NK-92 treated with Interleukin-12 subunit alpha and Interleukin-12 subunit beta, amount 100 ng/mL, for 24 hours (cell line): ENCODE measurements around the gene HOMER2.
"Not testable (repeated sequence)": the region's sequence is repeated elsewhere in the genome, so short reads cannot be mapped to it uniquely, and the experiment has no call there.

ENCODE experiments used
- DNase-seq: peaks from one replicate; lab custom pipeline; 2025; lab: John Stamatoyannopoulos, UW

The HOMER2 gene

GRCh38 chr15:82952158-82953081 lies at the start of gene HOMER2:
HOMER2 (minus strand) TSS chr15:82952720; CDS start chr15:82952535, 185 bp downstream.
- no peak for DNase-seq

DNA sequence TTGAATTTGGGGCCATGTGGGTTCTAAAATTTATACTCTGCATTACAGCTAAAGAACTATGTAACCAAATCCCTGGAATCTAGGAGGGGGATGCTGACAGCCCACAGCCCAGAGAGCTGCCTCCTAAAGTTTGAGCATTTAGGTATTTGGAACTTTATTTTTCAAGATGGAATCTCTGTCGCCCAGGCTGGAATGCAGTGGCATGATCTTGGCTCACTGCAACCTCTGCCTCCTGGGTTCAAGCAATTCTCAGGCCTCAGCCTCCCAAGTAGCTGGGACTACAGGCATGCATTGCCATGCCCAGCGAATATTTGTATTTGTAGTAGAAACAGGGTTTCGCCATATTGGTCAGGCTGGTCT lies 48.1 kb upstream of the HOMER2 start:
- DNase-seq: not testable (repeated sequence)

DNA sequence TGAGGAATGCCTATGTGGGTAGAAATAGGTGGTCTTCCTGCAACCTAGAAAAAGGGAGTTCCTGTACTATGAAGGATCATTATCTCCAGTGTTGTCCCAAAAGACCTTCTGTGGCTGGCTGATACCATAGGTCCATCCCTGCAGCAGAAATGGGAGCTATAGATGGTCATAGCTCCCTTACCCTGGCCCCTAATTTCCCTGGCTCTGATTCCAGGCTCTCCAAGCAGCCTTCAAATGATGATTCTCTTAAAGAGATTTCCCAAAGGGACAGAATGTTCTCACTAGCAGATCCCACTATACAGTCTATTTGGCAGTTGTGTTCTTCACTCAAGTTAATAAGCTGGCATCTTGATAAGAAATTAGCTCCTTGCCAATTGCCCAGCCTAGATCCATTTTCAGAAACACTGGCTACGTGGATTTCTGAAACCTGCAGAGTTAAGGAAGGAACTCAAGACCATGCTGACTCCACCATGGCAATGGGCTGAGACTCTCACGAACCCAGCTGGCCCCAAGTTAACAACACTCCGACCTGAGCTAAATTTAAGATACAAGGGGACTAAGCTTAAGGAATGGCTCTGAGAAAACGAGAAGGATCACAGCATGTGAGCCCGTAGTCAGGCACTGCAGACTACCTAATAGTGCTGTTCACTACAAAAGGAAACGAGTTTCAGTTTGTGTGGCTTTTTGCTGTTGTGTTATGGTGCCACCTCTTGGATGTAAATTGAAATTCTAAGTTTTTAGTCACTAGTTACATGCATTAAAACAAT lies 47.6 kb upstream of the HOMER2 start:
- DNase-seq: no peak

- DNase-seq: no peak
Measured at GRCh38 chr15:82999426-82999825, 46.9 kb upstream of the HOMER2 start.

DNA sequence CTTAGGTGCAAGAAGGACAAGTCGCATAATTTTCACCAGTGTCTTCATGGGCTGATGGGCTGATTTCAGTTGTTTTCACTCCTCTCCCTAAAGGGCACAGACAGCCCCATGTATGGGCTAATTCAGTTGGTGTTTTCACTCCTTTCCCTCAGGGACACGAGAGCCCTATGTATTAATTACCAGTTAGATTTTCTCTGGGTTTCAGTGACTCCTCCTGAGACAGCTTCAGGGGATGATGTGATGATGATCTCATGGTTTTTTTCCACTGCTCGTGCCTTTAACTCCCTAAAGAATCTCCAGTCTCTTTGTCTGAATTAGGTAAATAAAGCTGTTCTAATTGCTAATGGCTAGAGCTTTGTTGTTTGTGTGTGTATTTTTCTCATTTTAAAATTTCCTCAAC lies 43.4 kb upstream of the HOMER2 start:
- no peak for DNase-seq

DNA sequence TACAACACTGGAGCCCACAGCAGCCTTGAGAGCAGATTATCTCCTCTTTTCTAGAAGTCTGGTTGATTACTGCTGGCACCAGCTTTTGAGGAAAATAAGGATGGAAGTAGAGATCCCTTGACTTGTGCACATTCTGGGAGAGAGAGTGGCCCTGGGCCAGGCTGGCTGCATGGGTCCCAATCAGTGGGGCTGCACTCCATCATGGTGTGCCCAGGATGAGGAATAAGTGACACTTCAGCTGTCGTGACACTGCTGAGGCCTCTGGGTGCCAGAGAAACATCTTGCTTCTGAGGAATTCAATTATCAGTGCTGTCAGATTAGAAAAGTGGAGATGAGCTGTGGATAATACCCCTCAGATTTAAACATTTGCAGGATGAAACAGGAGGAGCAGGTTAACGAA lies 42.6 kb upstream of the HOMER2 start:
- no peak for DNase-seq

DNA sequence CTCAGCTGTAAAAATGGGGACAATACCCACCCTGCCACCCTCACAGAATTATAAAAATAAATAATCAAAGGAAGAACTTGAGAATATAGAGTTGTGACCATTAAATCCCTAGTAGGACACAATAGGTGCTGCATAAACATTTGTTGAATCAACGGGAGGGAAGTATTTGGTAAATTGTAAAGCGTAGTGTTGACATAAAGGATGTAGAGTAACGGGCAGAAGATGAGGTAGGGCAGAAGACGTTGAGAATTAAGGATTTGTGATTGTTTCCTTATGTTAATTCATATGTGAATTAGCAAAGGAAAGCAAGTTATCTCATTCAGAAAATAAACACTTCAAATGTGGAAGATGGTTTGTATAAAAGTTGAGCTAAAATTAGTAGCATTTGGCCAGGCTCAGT lies 40.6 kb upstream of the HOMER2 start:
- DNase-seq: no peak

- DNase-seq: no peak
Measured at GRCh38 chr15:82992436-82992998, 40.0 kb upstream of the HOMER2 start.

DNA sequence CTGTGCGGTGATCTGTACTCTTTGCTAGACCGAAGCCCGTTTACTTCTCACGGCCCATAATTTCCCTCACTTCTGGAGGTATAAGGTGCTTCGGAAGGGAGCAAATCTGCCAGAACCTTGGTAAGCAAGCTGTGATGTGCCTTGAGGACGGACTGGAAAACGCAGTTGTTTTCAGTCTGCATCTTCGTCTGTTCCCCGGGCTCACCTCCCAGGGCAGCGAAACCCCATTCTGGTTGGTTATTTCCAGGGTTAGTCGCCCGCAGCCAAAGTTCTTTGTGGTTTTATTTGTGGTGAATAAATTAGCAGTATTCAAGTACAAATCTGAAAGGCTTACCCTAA lies 33.9 kb upstream of the HOMER2 start:
- no peak for DNase-seq

DNA sequence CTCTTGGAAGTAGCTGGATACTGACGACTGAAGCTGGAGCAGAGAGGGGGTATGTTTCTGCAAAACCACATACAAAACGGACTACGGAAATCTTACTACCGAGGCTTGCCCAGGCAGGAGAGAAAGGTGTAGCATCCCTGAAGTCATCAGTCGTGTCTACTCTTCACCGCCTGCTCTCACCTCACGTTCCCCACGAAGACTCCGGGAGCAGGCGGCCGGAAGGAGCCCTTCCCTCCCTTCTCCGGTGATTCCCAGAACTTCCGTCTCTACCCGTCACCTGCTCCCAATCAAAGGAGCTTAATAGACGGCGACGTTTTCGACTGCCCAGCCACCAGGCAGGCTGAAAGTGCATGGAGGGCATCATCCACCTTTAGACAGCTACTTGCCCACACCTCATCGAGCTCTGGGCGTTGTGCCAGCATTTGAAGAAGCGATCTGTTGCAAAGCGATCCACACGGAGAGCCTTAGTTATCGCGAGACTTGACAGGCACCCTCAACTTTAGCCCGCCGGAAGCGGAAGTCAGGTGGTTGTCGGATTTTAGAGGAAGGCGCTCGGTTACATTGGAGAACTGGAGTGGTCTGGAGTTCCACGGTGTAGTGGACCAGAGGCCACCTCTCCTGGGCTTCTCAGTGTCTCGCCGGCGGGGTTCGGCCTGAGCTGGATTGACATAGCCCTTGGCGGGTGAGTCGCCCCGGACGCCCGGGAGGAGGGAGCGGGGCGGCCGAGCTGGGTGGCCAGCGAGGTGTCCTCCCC lies 33.3 kb upstream of the HOMER2 start, which contains the start of gene RAMAC:
RAMAC (plus strand) TSS at position 523 of the 754 bp plus-strand sequence. CDS start 2,809 bp downstream, outside the sequence.
- DNase-seq: peak; percentile 78

DNA sequence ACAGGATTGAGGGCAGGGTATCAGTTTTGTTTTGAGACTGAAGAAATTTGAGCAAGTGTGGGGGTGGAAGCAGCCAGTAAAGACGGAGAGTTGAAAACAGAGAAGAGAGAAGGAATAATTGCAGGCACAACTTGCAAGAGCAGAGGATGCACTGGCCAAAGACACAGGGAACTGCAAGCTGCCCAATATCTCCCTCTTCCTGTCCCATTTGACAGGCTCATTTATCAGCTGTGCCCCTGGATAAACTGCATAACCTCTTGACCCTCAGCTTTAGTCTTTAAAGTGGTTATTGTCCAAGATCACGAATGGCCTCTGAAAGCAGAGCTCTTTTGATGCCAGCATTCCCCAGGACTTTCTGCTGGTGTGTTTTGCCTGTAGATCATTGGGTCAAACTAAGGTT lies 28.5 kb upstream of the HOMER2 start:
- no peak for DNase-seq

GRCh38 chr15:82979726-82980125 lies 27.2 kb upstream of the HOMER2 start:
- no peak for DNase-seq

DNA sequence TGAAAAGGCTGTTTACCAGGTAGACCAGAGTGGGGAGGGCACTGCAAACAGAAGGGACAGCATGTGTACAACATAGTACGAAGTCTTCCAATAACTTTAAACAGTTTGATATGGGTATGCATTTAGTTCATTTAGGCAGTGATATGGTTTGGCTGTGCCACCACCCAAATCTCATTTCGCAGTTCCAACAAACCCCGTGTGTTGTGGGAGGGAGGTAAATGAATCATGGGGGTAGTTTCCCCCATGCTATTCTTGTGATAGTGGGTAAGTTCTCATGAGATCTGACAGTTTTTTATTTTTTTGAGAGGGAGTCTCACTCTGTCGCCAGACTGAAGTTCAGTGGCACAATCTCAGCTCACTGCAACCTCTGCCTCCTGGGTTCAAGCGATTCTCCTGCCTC lies 25.9 kb upstream of the HOMER2 start:
- no peak for DNase-seq

GRCh38 chr15:82977076-82977475 lies 24.6 kb upstream of the HOMER2 start:
- DNase-seq: no peak

GRCh38 chr15:82972990-82973389 lies 20.5 kb upstream of the HOMER2 start:
- DNase-seq: no peak

DNA sequence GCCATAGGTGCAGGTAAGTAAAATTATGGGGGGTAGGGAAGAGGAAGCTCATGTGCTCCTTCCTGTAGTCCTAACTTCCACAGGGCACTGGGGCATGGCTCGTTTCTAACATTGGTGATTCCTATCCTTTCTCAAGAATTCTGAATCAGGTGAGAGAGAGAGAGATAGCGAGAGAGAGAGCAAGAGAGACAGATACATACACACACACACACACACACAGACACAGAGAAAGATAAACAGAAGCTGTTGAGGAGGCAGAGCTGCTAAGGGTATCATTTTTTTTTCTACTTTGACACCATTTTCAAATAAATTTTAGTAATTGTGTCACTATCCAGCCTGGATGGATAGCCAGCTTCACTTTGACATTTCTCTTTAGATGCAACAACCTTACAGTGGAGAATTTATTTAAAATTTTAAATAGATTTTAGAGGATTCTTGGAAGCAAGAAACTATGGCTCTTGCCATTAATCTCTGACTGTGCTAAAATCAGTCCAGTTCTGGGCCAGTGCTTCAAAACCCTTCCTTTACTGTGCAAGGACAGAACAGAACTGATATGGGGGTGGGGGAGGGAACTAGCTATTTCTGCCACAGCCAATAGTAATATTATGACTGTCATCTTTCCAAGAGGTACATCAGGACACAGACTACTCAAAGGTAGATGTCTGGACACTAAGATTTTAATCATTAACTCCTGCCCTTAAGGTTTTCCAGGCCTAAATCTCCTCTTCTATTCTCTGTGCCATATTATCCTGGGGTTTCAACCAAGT lies 18.9 kb upstream of the HOMER2 start:
- no peak for DNase-seq

GRCh38 chr15:82970696-82971095 lies 18.2 kb upstream of the HOMER2 start:
- DNase-seq: no peak

DNA sequence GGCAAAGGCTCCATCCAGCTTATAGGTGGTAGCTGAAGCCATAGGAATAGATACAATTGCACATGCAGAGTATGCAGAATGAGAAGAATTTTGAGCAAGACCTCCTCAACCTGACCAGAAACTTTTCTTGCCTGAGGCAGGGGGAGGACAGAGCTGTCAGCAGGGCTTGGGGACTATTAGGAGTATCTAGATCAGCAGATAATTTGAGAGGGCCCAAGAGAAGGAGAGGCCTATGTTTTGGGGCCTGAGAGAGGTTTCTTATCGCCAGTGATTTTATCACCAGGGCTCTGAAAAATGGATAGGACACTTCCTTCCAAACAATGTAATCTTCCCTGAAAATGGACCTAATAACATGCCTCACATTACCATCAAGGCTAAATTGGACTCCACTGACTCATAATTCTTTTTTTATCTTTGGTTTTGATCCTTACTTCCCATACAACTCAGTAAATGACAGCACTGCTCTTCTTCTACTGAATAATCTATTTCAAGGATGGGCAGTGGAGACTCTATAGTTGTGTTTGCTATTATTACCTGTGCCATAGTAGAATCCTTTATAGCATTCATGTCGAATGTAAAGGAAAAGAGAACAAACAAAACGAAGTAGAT lies 17.7 kb upstream of the HOMER2 start:
- no peak for DNase-seq

DNA sequence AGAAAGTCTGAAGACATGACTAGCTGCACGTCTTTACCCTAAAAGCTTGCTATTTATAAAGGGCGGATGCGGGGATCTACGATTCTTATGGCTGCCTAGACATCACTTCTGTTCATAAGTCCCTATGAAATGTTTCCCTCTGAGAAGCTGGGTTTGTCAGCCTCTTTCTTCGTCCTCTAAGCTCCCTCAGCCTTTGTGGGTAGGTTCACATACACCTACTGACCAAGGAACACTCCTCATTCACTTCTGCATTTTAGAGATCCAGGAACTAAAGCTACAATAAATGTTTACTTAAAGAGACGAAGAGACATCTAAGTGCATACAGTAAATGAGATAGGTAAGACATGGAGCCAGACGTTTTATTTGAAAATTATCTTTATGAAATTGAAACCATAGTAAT lies 16.8 kb upstream of the HOMER2 start:
- DNase-seq: no peak

DNA sequence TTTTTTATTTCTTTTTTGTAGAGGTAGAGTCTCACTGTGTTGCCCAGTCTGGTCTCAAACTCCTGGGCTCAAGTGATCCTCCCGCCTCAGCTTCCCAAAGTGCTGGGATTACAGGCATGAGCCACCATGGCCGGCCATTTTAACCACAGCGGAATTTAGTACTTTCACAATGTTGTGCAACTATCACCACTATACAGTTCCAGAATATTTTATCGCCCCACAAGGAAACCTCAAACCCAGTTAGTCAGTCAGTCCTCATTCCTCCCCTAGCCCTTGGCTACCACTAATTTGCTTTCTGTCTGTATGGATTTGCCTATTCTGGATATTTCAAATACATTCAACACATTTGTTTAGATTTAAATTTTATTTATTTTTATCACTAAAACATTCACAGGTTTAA lies 15.5 kb upstream of the HOMER2 start:
- DNase-seq: no peak

DNA sequence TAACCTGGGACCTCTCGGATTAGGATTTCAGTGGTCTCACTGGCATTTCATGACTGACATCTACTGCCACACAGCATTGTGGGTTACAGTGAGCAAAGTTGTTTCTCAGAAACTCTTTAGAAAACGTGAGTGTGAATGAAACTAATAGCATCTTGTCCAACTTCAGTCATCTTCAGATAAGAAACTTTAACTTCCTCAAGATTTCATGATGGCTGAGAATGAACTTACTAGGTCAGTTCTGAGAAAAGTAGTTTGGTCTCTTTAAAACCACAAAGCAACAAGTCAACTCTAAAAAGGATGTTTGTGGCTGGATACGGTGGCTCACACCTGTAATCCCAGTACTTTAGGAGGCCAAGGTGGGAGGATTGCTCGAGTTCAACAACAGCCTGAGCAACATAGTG lies 14.2 kb upstream of the HOMER2 start:
- DNase-seq: no peak
